Measurements from ENCODE around the gene SRPK1.

DNA sequence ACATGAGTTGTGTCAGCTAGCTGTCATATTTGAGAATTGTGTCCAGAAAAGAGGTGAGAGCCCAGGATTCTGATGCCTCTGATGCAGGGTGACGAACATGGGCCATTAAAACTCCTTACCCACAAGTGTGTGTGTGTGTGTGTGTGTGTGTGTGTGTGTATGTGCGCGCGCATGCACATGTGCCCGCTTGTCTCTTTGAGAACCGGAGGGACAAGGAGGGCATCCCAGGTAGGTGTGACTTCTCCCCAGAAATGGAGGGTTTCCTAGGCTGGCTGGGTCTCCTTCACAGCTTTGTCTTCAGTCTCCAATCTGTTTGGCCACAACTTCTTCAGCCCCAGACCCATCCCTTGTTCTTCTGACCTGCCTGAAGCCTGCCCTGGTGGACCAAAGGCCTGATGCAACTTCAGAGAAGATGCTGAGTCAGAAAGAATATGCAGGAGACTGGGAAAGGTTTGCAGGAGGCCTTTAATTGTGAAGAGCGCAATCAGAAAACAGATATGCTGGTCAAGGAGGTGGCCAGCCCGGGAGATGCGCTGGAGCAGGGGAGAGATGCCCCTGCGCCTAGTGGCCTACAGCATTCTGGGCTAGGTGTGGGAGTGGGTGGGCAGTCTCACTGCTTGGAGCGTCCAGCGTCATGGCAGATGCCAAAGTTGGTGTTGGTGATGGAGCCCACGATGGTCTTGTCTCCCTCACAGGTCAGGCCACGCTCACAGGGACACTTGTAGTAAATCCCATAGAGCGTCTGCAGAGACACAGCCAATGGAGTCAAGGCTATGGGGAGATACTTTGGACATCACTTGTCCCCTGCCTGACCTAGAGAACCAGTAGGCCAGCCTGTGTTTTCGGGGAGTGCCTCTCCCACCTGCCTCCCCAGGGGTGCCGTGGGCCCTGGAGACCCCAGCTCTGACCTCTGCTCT, 126.1 kb downstream of the SRPK1 start:
- TF ChIP-seq EZH2 (IDR thresholded peaks at IDR 0.05; ENCODE audit: low read depth, low read length, severe bottlenecking): no peak
- TF ChIP-seq, protein P1, sequence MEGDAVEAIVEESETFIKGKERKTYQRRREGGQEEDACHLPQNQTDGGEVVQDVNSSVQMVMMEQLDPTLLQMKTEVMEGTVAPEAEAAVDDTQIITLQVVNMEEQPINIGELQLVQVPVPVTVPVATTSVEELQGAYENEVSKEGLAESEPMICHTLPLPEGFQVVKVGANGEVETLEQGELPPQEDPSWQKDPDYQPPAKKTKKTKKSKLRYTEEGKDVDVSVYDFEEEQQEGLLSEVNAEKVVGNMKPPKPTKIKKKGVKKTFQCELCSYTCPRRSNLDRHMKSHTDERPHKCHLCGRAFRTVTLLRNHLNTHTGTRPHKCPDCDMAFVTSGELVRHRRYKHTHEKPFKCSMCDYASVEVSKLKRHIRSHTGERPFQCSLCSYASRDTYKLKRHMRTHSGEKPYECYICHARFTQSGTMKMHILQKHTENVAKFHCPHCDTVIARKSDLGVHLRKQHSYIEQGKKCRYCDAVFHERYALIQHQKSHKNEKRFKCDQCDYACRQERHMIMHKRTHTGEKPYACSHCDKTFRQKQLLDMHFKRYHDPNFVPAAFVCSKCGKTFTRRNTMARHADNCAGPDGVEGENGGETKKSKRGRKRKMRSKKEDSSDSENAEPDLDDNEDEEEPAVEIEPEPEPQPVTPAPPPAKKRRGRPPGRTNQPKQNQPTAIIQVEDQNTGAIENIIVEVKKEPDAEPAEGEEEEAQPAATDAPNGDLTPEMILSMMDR (IDR thresholded peaks at IDR 0.05; ENCODE audit: control extremely low read depth in 1 of 3, insufficient read depth in 1 of 3, low read depth in 1 of 3, low read length in 3 of 3): no peak
